ENCODE measurements around the gene USP38.
"Not testable (repeated sequence)": the region's sequence is repeated elsewhere in the genome, so short reads cannot be mapped to it uniquely, and the experiment has no call there.

The USP38 gene, protein sequence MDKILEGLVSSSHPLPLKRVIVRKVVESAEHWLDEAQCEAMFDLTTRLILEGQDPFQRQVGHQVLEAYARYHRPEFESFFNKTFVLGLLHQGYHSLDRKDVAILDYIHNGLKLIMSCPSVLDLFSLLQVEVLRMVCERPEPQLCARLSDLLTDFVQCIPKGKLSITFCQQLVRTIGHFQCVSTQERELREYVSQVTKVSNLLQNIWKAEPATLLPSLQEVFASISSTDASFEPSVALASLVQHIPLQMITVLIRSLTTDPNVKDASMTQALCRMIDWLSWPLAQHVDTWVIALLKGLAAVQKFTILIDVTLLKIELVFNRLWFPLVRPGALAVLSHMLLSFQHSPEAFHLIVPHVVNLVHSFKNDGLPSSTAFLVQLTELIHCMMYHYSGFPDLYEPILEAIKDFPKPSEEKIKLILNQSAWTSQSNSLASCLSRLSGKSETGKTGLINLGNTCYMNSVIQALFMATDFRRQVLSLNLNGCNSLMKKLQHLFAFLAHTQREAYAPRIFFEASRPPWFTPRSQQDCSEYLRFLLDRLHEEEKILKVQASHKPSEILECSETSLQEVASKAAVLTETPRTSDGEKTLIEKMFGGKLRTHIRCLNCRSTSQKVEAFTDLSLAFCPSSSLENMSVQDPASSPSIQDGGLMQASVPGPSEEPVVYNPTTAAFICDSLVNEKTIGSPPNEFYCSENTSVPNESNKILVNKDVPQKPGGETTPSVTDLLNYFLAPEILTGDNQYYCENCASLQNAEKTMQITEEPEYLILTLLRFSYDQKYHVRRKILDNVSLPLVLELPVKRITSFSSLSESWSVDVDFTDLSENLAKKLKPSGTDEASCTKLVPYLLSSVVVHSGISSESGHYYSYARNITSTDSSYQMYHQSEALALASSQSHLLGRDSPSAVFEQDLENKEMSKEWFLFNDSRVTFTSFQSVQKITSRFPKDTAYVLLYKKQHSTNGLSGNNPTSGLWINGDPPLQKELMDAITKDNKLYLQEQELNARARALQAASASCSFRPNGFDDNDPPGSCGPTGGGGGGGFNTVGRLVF

DNA sequence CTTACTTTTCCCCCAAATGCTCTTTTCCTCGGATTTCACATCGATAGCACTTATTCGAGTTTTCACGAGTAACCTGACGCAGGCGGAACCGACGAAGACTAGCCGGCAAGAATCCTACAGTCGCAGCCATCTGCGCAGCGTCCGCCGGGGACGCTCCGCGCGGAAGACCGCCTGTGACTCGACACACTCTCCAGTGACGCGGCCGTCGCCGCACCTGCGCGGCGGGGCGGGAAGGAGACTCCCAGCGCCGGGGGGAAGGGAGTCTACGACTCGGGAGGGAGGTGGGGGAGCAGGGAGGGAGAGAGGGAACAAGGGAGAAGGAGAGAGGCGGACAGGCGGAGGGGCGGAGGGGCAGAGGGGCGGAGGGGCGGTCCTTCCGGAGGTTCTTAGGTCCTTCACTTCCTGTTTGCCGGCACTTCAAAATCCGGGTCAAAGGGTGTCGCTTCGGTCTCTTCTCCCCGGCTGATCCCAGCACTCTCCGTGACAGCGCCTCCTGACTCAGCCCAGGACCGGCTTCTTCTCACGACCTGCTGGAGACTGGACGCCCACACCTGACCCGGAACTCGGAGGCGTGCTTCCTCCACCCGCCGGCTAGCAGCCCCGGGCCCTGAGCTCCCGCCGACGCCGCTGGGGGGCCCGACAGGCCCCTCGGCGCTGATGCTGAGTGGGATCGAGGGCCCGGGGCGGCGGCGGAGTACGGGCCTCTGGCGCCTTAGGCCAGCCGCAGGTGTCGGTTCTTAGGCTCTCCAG, at the start of gene USP38:
USP38 (plus strand) TSS at position 415 of the 750 bp plus-strand sequence. CDS start 534 bp downstream, outside the sequence.
- DNase-seq = peak; percentile 98

DNA sequence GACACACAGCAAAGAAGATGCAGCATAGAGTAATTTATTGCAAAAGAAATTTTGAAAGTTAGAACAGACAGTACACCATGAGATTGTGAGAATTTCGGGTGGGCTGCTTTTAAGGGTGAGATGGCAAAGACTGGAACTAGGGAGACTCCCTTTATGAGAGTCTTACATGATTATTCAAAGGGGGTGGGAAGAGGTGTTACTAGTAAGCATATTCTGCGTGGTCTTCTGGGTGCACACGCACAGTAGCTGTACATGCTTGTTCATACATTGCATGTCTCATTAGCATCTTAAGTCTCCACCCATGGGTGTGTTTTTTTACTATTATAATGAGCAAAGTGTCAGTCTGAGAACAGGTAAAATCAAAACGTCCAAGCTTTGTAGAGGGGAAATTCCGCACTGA, 49.4 kb upstream of the USP38 start:
- no peak for DNase-seq

DNA sequence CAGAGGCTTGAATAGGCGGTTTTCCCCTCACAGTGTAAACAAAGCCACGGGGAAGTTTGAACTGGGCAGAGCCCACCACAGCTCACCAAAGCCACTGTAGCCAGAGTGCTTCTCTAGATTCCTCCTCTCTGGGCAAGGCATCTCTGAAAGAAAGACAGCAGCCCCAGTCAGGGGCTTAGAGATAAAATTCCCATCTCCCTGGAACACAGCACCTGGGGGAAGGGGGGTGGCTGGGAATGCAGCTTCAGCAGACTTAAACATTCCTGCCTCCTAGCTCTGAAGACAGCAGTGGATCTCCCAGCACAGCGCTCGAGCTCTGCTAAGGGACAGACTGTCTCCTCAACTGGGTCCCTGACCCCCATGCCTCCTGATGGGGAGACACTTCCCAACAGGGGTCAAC, 44.0 kb upstream of the USP38 start:
- no peak for DNase-seq

DNA sequence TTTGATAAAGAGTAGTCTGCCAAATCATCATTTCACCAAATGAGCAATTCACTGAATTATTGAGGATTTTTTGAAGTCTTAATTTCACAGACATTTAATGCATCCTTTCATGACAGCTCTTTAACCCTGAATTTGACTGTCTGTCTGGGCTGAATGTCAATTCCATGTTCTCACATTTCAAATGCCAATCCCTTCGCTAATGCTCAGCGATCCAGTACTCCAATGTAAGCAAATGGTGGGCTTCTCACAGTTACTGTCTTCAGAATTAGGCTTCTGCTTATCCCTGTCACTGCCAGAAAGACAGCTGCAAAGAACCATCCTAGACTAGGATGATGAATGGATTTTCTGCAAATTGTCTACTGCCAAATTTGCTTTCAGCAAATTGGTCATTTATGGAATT, 36.2 kb upstream of the USP38 start:
- peak; percentile 54 for DNase-seq

DNA sequence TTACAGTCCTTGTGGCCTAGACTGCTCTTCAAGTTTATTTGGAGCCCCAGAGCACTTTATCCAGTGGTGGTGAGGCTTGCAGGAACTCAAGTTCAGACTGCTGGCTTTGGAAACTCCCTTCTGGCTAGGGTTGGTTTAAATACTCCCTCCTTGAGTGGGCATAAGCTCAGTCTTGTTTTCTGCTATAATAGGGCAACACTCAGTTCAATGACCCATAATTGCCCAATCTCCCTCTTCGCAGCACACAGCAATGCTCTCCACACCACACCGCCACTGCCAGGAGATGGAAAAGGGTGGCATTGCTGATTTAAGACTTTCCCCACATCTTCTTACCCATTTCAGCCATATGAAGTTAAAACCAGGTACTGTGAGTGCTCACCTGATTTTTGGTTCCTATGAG, 27.9 kb upstream of the USP38 start:
- no peak for DNase-seq

DNA sequence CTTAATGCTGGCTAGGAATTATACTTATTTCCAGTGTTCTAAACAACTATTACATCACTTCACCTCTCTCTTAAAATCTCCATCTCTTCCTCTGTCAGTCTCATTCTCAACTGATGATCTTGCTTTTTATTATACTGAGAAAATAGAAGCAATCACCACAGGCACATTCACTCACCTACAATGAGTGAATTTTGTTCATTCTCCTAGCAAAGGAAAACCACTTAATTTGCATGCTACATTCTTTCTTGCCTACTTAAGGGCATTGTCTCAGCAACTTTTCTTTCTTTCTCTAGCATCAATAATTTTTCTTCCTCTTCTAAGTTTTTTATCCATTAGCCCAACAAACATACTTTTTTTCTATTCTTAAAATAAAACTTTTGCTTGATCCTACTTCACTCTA, 21.1 kb upstream of the USP38 start:
- no peak for DNase-seq

DNA sequence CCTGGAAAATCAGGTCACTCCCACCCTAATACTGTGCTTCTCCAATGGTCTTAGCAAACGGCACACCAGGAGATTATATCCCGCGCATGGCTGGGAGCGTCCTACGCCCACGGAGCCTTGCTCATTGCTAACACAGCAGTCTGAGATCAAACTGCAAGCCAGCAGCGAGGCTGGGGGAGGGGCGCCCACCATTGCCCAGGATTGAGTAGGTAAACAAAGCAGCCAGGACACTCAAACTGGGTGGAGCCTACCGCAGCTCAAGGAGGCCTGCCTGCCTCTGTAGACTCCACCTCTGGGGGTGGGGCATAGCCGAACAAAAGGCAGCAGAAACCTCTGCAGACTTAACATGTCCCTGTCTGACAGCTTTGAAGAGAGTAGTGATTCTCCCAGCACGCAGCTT, 18.0 kb upstream of the USP38 start:
- not testable (repeated sequence) for DNase-seq

DNA sequence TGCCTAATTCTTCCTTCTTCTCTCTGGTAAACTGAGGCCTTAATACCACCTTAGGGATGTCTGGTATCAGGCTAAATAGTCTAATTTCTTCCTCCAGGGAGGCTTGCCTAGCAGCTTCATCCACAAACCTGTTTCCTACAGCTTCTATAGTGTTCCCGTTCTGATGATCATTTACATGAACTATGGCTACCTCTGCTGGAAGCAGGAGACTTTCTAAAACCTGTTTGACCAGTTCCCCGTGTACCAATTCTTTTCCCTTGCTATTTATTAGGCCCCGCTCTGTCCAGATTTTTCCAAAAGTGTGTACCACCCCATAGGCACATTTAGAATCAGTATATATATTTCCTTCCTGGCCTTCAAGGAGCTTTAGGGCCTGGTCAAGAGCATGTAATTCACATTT, 5.8 kb upstream of the USP38 start:
- DNase-seq = no peak

DNA sequence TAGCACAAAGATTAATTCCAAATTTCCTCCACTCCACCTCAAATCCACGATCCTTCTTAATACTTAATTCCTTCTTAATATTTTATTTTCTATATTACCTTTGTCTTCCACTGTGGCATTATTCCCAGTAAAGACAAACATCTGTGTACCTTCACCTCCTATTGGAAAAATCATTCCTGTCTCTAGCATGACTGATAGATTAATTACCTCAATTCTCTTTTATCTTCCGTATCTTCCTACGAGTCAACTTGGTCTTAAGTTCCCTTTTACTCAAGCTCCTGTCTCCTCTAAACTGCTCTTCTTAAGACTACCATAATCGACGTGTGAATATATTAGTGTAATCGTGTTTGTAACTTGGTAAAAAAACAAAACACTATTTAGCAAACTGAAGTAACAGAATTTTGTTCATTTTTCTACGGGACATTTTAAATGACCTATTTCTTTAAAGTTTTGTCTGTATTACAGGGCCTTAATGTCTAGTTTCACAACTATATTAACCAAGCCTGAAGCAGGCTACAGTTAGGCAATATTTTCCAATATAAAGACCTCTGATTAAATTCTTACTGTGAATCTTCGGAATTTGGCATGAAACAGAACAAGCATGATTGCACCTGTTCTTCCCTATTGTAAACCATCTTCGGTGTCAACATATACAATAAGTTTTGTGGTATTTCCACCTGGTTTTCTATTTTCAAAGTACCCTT, 1.1 kb upstream of the USP38 start:
- peak; percentile 46 for DNase-seq

DNA sequence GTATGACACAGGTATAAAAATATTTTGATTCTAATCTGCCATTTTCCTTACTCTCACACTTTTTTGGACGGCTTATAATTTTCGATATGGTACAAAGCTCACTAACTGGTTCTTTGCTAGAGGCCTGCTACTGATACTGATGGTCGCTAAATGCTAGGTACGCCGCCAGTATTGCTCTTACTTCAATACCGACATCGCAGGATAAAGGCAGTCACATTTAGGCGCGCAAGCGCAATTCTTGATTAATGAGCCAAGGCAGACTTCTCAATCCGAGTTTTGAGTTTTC, 557 bp upstream of the USP38 start:
- DNase-seq = peak; percentile 84

DNA sequence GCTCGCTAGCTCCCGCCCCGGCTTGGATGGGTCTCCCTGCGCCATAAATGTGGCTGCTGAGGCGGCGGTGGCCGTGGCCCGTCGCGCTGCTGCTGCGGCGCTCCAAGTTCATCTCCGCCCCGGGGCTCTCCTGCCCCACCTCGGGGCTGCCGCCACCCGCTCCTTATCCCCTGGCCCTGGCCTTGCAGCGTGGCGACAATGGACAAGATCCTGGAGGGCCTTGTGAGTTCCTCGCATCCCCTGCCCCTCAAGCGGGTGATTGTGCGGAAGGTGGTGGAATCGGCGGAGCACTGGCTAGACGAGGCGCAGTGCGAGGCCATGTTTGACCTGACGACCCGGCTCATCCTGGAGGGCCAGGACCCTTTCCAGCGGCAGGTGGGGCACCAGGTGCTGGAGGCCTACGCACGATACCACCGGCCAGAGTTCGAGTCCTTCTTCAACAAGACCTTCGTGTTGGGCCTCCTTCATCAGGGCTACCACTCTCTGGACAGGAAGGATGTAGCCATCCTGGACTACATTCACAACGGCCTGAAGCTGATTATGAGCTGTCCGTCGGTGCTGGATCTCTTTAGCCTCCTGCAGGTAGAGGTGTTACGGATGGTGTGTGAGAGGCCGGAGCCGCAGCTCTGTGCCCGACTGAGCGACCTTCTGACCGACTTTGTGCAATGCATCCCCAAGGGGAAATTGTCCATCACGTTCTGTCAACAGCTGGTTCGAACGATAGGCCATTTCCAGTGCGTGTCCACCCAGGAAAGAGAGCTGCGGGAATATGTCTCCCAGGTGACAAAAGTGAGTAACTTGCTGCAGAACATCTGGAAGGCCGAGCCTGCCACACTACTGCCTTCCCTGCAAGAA, 763 bp downstream of the USP38 start:
- peak; percentile 46 for DNase-seq

DNA sequence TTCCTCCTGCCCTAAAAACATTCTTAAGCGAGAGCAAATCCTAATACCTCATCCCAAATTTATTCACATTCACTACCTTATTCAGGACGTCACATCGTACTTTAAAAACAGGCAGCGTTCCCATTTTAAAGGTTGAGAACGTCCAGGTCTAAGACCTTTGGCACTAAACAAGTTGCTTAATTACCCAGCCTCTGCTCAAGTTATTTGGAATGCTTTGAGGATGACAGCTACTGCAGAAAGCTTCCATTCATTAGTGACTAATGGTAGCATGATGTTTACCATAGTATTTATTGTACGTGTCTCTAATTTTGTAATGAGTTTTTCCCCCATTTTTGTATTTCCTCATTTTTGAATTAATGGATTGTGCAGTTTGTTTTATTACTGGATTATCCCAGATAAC, 1.5 kb downstream of the USP38 start:
- DNase-seq = no peak

DNA sequence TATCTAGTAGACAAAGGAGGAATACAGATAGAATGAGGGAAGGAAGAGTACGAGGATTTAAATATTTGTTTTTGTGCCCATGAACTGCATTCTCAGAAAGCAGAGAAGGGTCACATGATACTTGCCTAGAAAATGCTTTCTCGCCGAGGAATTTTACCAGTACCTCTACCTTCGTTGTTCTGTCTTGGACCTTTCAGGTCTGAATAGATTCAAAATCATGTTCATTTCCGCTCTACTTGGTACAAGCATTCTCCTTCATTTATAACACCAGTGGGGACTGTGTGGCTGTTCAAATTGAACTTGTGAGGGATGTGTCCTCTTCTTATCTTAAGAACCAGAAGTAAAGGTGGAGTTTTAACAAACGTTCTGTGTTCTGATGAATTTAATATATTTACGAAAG, 1.9 kb downstream of the USP38 start:
- no peak for DNase-seq

DNA sequence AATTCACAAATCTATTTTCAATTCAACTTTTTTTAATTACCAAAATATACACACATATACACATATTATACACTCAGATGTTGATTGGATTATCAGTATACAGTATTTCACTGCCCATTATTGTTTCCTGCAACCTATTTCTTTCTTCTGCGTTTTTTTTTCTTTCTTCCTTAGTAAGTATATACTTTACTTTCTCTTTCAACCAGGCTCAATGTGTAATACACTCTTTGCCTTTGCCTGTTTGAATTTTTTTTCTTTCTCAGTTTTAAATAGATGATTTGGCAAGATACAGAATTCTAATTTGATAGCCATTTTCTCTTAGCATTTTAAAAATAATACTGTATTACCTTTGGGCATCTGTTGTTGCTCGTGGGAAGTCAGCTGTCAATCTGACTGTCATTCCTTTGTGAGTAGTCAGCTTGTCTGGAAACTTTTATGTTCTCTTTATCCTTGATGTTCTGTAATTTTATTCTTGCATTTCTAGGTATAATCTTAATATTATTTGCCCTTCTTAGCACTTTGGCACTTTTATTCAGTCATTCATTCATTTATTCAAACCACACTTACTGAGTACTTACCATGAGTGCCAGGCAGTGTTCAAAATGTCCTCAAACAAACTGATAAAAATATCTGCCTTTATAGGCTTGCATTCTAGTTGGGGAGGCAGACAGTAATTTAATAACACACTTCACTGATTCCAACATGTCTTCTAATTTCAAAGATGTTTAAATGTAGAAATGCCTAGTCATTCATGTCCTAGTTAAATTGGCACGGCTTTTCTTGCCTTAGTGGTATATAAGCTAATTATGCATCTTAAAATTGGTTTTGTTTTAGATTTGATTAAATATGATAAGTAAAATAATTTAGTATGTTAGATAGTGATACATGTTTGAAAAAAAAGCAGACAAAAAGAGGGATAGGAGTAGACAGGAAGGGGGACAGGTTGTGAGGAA, 3.7 kb downstream of the USP38 start:
- no peak for DNase-seq

DNA sequence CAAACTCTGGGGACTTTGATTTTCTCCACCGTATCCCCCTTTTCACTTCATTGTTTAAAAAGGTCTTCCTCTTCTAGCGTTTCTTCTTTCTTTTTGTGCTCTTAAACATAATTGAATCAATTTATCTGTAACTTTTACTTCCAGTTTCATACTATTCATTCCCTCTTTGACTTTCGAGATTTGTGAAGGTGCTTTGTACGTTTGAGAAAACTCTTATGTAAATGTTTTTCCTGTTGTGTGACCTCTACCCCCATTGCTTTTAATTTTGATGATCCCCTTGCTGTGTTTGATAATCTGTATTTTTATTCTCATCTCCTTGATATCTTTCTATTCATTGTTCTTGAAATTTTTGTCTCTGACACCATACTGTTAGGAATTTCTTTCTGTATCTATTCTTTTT, 4.8 kb downstream of the USP38 start:
- DNase-seq = no peak

DNA sequence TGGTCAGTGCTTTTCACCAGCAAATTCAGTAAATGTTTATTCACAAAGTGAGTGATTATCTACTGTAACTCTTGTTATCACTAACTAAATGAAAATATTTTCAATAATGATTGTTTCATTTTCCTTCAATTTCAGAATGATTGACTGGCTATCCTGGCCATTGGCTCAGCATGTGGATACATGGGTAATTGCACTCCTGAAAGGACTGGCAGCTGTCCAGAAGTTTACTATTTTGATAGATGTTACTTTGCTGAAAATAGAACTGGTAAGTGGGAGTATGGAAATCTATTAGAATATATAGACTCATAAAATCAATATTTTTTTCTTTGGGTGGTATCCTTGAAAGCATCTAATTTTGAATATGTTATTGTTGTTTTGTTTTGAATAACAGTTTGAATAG, 10.9 kb downstream of the USP38 start:
- no peak for DNase-seq

DNA sequence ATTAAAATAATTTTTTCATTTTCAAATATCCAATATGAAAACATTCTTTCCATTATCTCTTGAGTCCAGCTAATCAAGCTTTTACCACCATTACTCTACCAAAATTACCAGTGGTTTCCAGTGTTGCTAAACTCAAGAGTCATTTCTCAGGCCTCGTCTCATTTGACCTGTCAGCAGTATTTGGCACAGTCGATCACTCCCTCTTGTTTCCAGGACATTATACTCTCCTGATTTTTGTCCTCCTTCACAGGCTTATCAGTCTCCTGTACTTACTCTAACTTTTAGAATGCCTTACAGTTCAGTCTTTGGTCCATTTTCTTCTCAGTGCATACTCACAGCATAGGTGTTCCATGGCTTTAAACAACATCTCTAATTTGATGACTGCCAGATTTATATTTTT, 11.6 kb downstream of the USP38 start:
- no peak for DNase-seq

DNA sequence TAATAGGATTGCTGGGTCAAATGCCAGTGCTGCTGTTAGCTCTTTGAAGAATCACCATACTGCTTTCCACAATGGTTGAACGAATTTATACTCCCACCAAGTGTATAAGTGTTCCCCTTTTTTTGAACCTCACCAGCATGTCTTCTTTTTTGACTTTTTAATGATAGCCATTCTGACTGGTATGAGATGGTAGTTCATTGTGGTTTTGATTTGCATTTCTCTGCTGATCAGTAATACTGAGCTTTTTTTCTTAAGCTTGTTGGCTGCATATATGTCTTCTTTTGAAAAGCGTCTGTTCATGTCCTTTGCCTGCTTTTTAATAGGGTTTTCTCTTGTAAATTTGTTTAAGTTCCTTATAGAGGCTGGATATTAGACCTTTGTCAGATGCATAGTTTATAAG, 14.8 kb downstream of the USP38 start:
- DNase-seq = no peak

DNA sequence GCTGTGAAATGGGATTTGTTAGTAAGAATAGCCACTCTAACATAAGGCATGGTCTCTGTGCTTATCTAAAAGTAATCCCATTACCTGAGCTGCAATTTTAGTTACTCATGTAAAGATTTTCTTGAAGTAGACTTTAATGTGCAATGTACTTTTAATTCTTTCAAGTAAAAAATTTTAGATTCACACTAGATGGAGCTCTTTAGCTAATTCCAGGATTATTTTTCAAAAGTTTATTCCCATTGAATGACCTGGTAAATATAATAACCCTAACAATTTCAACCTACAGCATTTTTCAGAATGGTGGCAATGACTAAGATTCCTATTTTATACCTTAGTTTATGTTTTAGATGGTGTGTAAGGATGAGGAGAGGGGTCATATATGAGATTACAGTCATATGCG, 18.1 kb downstream of the USP38 start:
- DNase-seq = peak; percentile 61

DNA sequence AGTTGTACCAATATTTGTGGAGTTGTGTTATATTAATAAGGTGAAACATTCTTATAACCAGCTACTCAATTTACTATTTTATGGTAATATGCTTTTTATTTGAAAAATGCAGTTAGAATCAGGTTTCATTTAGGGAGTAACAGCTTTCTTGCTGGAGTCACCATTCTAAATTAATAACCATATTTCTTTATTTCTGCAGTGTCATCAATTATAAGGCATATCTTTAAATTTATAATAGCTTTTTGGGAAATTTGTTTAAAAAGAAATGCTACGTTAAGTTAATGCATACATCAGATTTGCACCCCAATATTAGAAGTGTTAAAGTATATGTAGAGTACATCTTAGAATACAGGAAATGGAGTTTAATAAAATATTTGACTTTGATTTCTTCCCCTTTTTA, 18.9 kb downstream of the USP38 start:
- DNase-seq = no peak
